ENCODE results near the gene SV2C.
"Not testable (repeated sequence)": the region's sequence is repeated elsewhere in the genome, so short reads cannot be mapped to it uniquely, and the experiment has no call there.

The SV2C gene

GRCh38 chr5:76301932-76302331 lies 218.7 kb downstream of the SV2C start:
- DNase-seq (ENCODE audit: low read depth), result not testable (repeated sequence)

GRCh38 chr5:76302661-76303060 lies 219.5 kb downstream of the SV2C start:
- not testable (repeated sequence) for DNase-seq (ENCODE audit: low read depth)

DNA sequence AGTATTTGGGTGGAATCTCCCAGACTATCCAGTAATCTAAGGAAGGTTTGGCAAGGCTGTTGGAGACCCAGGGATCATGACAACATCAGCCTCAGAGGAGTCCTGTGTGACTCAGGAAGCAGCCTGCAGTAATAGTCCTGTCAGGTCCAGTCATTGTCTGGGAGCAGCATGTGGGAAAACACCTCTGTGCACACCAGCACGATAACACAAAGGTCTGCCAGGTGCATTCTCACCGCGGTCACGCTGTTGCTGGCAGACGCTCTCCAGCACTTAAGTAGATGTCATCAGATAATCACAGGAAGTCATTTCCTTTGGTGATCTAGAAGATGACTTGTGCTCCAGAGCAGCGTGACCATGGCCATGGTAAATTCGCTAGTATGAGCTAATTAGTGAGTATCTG lies 220.7 kb downstream of the SV2C start:
- DNase-seq (ENCODE audit: low read depth), result no peak

- no peak for DNase-seq (ENCODE audit: low read depth)
Measured at GRCh38 chr5:76305269-76305668, 222.1 kb downstream of the SV2C start.

DNA sequence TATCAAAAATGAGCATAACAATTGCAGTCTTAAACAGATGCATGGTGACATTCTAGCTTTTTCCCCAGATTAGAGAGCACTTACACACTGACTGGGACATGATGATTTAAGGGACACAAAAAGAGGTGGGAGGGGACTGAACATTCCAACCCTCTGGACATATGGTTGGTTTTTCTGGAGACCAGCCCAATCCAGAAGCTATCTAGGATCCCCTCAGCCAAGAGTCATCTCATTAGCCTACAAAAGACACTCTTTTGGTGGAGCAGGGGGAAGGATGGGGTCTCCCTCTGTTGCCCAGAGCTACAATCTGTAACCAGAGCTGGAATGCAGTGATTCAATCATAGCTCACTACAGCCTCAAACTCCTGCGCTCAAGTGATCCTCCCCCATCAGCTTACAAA lies 222.6 kb downstream of the SV2C start:
- no peak for DNase-seq (ENCODE audit: low read depth)

- DNase-seq (ENCODE audit: low read depth), result no peak
Measured at GRCh38 chr5:76310208-76310607, 227.0 kb downstream of the SV2C start.

- DNase-seq (ENCODE audit: low read depth), result no peak
Measured at GRCh38 chr5:76312783-76313182, 229.6 kb downstream of the SV2C start.

GRCh38 chr5:76314643-76315042 lies 231.5 kb downstream of the SV2C start:
- DNase-seq (ENCODE audit: low read depth), result no peak

- DNase-seq (ENCODE audit: low read depth), result no peak
Measured at GRCh38 chr5:76319673-76320072, 236.5 kb downstream of the SV2C start.

DNA sequence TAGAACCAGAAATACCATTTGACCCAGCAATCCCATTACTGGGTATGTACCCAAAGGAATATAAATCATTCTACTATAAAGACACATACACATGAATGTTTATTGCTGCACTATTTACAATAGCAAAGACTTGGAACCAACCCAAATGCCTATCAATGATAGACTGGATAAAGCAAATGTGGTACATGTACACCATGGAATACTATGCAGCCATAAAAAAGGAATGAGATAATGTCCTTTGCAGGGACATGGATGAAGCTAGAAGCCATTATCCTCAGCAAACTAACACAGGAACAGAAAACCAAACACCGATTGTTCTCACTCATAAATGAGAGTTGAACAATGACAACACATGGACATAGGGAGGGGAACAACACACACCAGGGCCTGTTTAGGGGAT lies 240.3 kb downstream of the SV2C start:
- not testable (repeated sequence) for DNase-seq (ENCODE audit: low read depth)

DNA sequence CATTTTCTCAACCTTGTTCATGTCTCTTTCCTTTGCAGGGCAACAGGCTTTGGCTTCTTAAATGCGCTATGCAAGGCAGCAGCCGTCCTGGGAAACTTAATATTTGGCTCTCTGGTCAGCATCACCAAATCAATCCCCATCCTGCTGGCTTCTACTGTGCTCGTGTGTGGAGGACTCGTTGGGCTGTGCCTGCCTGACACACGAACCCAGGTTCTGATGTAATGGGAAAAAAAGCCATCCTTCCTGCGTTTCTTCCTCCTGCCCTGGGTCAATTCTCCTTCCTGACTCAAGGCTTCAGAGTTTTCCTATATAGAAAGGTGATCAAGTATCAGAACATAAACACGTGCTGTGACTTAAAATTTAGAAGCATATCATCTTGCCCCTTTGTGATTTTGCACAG lies 242.1 kb downstream of the SV2C start:
- no peak for DNase-seq (ENCODE audit: low read depth)

GRCh38 chr5:76325876-76326491 lies 242.8 kb downstream of the SV2C start:
- no peak for DNase-seq (ENCODE audit: low read depth)

GRCh38 chr5:76326577-76327302 lies 243.6 kb downstream of the SV2C start:
- DNase-seq (ENCODE audit: low read depth), result no peak

GRCh38 chr5:76329346-76329745 lies 246.2 kb downstream of the SV2C start:
- no peak for DNase-seq (ENCODE audit: low read depth)

DNA sequence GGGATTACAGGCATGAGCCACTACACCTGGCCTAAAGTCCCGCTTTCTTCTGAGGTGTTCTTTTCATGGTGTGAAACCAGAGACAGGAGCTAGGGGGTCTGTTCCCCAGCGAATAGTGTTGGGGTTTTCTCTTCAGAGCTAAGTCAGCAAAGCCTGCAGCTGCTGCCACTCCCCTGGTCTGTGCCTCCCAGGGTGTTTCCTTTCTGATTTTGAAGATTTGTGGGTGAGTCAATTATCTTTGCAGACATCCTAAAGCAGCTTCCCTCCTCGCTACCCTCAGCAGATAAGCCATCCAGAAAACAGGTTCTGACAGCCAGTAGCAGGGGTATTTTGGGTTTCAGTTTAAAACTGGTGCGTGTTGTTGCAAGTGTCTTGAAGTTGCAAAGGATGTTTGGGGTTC lies 247.9 kb downstream of the SV2C start:
- DNase-seq (ENCODE audit: low read depth), result no peak

DNA sequence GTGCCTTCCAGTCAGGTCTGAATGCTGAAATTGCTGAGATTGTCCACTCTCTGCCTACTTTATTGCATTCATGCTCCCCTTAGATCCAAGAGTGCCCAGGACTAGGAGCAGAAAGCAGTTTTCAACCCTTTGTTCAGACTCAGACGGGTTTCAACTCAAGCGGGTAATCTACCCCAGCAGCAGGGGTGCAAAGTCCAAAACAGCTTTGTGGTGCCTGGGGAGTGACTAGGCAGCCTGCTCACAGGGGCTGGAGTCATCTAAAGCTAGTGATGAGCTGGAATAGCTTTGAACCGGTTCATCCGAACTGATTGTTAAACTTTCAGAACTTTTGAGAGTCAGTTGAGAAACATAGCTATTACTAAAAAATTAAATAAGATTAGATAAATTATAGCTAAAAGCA lies 248.9 kb downstream of the SV2C start:
- no peak for DNase-seq (ENCODE audit: low read depth)

GRCh38 chr5:76332611-76333205 lies 249.5 kb downstream of the SV2C start:
- DNase-seq (ENCODE audit: low read depth), result no peak

DNA sequence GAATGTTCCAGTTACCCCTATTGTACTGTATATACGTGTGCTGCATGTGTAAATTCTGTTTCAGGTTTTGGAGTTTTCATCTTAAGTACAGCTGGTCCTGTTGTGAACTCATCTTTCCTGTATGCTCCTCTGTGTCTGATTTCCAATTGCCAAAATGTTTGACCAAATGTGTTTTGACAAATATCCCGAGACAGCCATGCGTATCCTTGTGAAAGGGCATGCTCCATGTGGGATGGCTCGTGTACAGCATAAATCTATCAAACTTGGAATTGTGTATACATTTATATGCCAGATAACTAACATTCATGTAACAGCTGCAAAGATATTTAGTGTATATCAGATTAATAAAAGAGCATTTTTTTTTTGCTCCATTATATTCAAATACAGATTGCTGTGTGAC lies 250.4 kb downstream of the SV2C start:
- DNase-seq (ENCODE audit: low read depth), result no peak

- DNase-seq (ENCODE audit: low read depth), result no peak
Measured at GRCh38 chr5:76334574-76334973, 251.4 kb downstream of the SV2C start.

GRCh38 chr5:76335451-76335850 lies 252.3 kb downstream of the SV2C start:
- not testable (repeated sequence) for DNase-seq (ENCODE audit: low read depth)

GRCh38 chr5:76336253-76336809 lies 253.1 kb downstream of the SV2C start:
- not testable (repeated sequence) for DNase-seq (ENCODE audit: low read depth)

DNA sequence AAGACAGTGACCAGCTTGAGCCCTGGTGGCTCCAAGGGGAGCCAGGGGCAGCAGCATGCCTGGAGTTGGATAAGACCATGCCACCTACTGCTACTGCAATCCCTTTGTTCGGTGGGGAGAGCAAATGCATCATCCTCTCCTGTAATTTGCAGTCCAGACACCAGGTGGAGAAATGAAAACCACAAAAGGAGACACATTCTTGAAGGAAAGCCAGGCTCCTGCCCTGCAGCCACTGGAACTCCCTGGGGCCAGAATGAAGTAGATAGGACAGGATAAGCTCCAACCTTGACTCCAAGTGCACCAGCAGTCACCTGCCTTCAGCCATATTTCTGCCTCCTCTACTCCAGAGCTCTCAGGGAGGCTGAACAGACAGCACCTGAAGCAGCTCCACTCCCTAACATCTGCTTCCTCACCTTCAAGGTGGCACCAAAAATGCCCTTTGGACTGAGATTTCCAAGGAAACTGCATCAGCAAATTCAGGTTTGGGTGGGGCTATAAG lies 254.8 kb downstream of the SV2C start:
- DNase-seq (ENCODE audit: low read depth), result peak; percentile 25

DNA sequence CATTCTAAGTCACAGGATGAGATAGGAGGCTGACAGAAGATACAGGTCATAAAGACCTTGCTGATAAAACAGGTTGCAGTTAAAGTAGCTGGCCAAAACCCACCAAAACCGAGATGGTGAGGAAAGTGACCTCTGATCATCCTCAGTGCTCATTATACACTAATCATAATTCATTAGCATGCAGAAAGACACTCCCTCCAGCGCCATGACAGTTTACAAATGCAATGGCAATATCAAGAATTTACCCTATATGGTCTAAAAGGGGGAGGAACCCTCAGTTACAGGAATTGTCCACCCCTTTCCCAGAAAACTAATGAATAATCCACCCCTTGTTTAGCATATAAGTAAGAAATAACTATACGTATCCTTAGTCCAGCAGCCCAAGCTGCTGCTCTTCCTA lies 256.7 kb downstream of the SV2C start:
- DNase-seq (ENCODE audit: low read depth), result no peak

All from activated gamma-delta T cell treated with anti-CD3 and anti-CD28 coated beads, Interleukin-2, amount 50 U/mL, for 16 hours (primary cell).